K562 (cell line): ENCODE data around the gene TNFAIP3. TPM values are rescaled to one million over a fixed set of nuclear protein-coding genes. Genes with fewer than 3 reads are reported as not detected.

Source experiments
- CBX1 ChIP-seq: sonication (generic); IDR thresholded peaks from 2 replicates; pipeline ENCODE4 v1.6.1; 2016; ENCODE audit warnings: antibody characterized with exemption, low read depth, mild to moderate bottlenecking
- ERF ChIP-seq: fragments of 450-650 bp; formaldehyde crosslinking; IDR thresholded peaks from 2 replicates; pipeline ENCODE4 v1.4.0; 2020; ENCODE audit warnings: mild to moderate bottlenecking, mixed read lengths
- HDAC6 ChIP-seq: IDR thresholded peaks from 2 replicates; pipeline ENCODE4 v1.6.1; 2012; ENCODE audit warnings: low read depth, mild to moderate bottlenecking, control low read depth, inconsistent platforms, low read length, moderate library complexity
- MCM7 ChIP-seq, 2 experiments: fragments of 450-650 bp; IDR thresholded peaks; 2 replicates each; pipeline ENCODE4 v1.6.1; 2016 to 2018
- MED1 ChIP-seq: sonication (generic); formaldehyde crosslinking; IDR thresholded peaks from 2 replicates; pipeline ENCODE4 v1.8.1; 2023; ENCODE audit warnings: missing genetic modification reagents, borderline replicate concordance
- MYNN ChIP-seq, 2 experiments: sonication (generic); formaldehyde crosslinking in 1 of 2; IDR thresholded peaks; 2 replicates each; pipeline versions ENCODE4 v1.5.0 to v1.6.1; 2016 to 2020; ENCODE audit warnings: antibody characterized with exemption in 1 of 2, missing genetic modification reagents in 1 of 2
- NCOA4 ChIP-seq: fragments of 450-650 bp; IDR thresholded peaks from 2 replicates; pipeline ENCODE4 v1.6.1; 2018; ENCODE audit warnings: mild to moderate bottlenecking; ENCODE audit not compliant: partially characterized antibody
- NEUROD1 ChIP-seq: fragments of 150-350 bp; IDR thresholded peaks from 2 replicates; pipeline ENCODE4 v1.6.1; 2014; ENCODE audit warnings: borderline replicate concordance, low read length, low read depth; ENCODE audit not compliant: partially characterized antibody
- NFIC ChIP-seq: fragments of 450-650 bp; IDR thresholded peaks from 2 replicates; pipeline ENCODE4 v1.6.1; 2017; ENCODE audit warnings: mild to moderate bottlenecking, inconsistent platforms
- TCF3 ChIP-seq: sonication (generic); formaldehyde crosslinking; IDR thresholded peaks from 2 replicates; pipeline ENCODE4 v1.4.0; 2020; ENCODE audit warnings: mild to moderate bottlenecking, missing genetic modification reagents
- ZBTB7A ChIP-seq: IDR thresholded peaks from 2 replicates; pipeline ENCODE4 v1.6.1; 2011; ENCODE audit warnings: low read depth, mild to moderate bottlenecking, low read length, moderate library complexity, borderline replicate concordance; ENCODE audit not compliant: control insufficient read depth
- ZNF121 ChIP-seq: sonication (generic); formaldehyde crosslinking; conservative IDR thresholded peaks from 2 replicates; pipeline ENCODE4 v1.8.0; 2022; ENCODE audit warnings: missing genetic modification reagents
- ZNF232 ChIP-seq: sonication (generic); formaldehyde crosslinking; IDR thresholded peaks from 2 replicates; pipeline ENCODE4 v1.8.0; 2022; ENCODE audit warnings: mild to moderate bottlenecking, missing genetic modification reagents
- ZNF324 ChIP-seq: fragments of 250-450 bp; sonication (Bioruptor Pico); IDR thresholded peaks from 2 replicates; pipeline ENCODE4 v1.4.0; 2020; ENCODE audit warnings: mild to moderate bottlenecking
- ZNF445 ChIP-seq: fragments of 250-450 bp; sonication (Bioruptor Pico); IDR thresholded peaks from 2 replicates; pipeline ENCODE4 v1.4.0; 2020; ENCODE audit warnings: low read depth, mild to moderate bottlenecking, moderate library complexity
- polyA plus RNA-seq, 8 experiments: library from polyadenylated mRNA; depleted of rRNA in 4 of 8; stranded (reverse) in 5 of 8; unstranded in 3 of 8; fragments of >200 nt; fragmentation: Nextera tagmentation in 2 of 8; fragmentation: Illumina TruSeq in 1 of 8; extraction: Ambion mirVana in 2 of 8; extraction: Trizol in 1 of 8; gene quantifications; 2 replicates each; pipeline versions ENCODE4 v1.2.1 to v1.2.3, GENCODE V29; 2011 to 2014; ENCODE audit warnings: inconsistent platforms in 1 of 8, missing spikeins in 1 of 8
- total RNA-seq, 7 experiments: library from RNA; depleted of rRNA in 6 of 7; stranded (reverse); fragments of >200 nt in 6 of 7; fragmentation: Illumina TruSeq in 2 of 7; extraction: Trizol in 2 of 7; gene quantifications; 2 replicates each; pipeline versions ENCODE4 v1.2.1 to v1.2.3, GENCODE V29; 2011 to 2021; ENCODE audit warnings: low replicate concordance in 1 of 7
- TF ChIP-seq, protein P1 (sequence below): sonication (generic); formaldehyde crosslinking; IDR thresholded peaks from 2 replicates; pipeline ENCODE4 v1.8.0; 2022; ENCODE audit warnings: missing genetic modification reagents, mild to moderate bottlenecking, borderline replicate concordance
- TF ChIP-seq, protein P2 (sequence below): fragments of 250-450 bp; sonication (Bioruptor Pico); IDR thresholded peaks from 2 replicates; pipeline ENCODE4 v1.4.0; 2020; ENCODE audit warnings: mild to moderate bottlenecking, moderate library complexity, borderline replicate concordance
- TF ChIP-seq, protein P3 (sequence below): sonication (generic); formaldehyde crosslinking; IDR thresholded peaks from 2 replicates; pipeline ENCODE4 v1.8.0; 2023; ENCODE audit warnings: mild to moderate bottlenecking, missing genetic modification reagents
- TF ChIP-seq, protein P4 (sequence below): fragments of 450-650 bp; IDR thresholded peaks from 2 replicates; pipeline ENCODE4 v1.6.1; 2016; ENCODE audit warnings: mild to moderate bottlenecking

The TNFAIP3 gene
- total and polyA plus RNA-seq, 9 of the 15 experiments (the other 6 are each of a cell fraction or from before 2014, with no cell fraction given) = 0.79 to 17.0 (median 6.4) TPM

DNA sequence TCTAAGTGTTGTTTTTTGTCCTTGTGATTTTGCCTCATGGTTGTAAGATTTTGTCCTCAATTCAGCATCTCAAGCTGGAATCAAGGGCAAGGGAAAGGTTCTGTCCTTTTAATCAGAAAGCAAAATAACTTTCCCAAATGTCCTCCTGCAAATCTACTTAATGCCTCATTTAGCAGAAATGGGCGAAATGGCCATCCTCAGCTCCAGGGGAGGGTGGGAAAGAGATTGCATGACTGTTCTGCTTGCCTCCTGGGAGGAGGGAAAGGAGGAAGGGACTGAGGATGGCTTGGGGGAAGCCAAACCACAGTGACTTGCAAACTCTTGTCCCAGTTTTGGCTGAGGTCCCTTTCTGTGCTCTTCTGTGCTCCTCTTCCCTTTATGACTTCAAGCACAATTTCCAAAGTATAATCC is 43.4 kb downstream of the TNFAIP3 start (continued):
- TF ChIP-seq, protein P1, sequence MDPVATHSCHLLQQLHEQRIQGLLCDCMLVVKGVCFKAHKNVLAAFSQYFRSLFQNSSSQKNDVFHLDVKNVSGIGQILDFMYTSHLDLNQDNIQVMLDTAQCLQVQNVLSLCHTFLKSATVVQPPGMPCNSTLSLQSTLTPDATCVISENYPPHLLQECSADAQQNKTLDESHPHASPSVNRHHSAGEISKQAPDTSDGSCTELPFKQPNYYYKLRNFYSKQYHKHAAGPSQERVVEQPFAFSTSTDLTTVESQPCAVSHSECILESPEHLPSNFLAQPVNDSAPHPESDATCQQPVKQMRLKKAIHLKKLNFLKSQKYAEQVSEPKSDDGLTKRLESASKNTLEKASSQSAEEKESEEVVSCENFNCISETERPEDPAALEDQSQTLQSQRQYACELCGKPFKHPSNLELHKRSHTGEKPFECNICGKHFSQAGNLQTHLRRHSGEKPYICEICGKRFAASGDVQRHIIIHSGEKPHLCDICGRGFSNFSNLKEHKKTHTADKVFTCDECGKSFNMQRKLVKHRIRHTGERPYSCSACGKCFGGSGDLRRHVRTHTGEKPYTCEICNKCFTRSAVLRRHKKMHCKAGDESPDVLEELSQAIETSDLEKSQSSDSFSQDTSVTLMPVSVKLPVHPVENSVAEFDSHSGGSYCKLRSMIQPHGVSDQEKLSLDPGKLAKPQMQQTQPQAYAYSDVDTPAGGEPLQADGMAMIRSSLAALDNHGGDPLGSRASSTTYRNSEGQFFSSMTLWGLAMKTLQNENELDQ = no peak
- peak; percentile 98 for TF ChIP-seq NFIC
- no peak for TF ChIP-seq ZNF324 (CRISPR knock-in tag)
- TF ChIP-seq CBX1 = no peak
- no peak; the same call in 1 of the 2 replicates for TF ChIP-seq TCF3 (CRISPR knock-in tag)
- TF ChIP-seq ZNF445 (CRISPR knock-in tag) = peak; percentile 54; the same call in 1 of the 2 replicates
- no peak; the same call in 1 of the 2 replicates for TF ChIP-seq ZBTB7A
- TF ChIP-seq NEUROD1 = peak; percentile 75
- TF ChIP-seq NCOA4 = no peak
- no peak for TF ChIP-seq ZNF232 (CRISPR knock-in tag)
- TF ChIP-seq, protein P2, sequence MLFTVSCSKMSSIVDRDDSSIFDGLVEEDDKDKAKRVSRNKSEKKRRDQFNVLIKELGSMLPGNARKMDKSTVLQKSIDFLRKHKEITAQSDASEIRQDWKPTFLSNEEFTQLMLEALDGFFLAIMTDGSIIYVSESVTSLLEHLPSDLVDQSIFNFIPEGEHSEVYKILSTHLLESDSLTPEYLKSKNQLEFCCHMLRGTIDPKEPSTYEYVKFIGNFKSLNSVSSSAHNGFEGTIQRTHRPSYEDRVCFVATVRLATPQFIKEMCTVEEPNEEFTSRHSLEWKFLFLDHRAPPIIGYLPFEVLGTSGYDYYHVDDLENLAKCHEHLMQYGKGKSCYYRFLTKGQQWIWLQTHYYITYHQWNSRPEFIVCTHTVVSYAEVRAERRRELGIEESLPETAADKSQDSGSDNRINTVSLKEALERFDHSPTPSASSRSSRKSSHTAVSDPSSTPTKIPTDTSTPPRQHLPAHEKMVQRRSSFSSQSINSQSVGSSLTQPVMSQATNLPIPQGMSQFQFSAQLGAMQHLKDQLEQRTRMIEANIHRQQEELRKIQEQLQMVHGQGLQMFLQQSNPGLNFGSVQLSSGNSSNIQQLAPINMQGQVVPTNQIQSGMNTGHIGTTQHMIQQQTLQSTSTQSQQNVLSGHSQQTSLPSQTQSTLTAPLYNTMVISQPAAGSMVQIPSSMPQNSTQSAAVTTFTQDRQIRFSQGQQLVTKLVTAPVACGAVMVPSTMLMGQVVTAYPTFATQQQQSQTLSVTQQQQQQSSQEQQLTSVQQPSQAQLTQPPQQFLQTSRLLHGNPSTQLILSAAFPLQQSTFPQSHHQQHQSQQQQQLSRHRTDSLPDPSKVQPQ = no peak
- no peak for TF ChIP-seq MED1 (CRISPR knock-in tag)
- TF ChIP-seq ZNF121 (CRISPR knock-in tag) = no peak
- TF ChIP-seq MYNN (IDR thresholded peaks at IDR 0.05) = no peak; the same call in 1 of the 2 replicates
- TF ChIP-seq MYNN (CRISPR knock-in tag; IDR thresholded peaks at IDR 0.05) = no peak
- peak; percentile 82; the same call in 1 of the 2 replicates for TF ChIP-seq ERF
- TF ChIP-seq, protein P3, sequence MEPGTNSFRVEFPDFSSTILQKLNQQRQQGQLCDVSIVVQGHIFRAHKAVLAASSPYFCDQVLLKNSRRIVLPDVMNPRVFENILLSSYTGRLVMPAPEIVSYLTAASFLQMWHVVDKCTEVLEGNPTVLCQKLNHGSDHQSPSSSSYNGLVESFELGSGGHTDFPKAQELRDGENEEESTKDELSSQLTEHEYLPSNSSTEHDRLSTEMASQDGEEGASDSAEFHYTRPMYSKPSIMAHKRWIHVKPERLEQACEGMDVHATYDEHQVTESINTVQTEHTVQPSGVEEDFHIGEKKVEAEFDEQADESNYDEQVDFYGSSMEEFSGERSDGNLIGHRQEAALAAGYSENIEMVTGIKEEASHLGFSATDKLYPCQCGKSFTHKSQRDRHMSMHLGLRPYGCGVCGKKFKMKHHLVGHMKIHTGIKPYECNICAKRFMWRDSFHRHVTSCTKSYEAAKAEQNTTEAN = no peak
- TF ChIP-seq, protein P4, sequence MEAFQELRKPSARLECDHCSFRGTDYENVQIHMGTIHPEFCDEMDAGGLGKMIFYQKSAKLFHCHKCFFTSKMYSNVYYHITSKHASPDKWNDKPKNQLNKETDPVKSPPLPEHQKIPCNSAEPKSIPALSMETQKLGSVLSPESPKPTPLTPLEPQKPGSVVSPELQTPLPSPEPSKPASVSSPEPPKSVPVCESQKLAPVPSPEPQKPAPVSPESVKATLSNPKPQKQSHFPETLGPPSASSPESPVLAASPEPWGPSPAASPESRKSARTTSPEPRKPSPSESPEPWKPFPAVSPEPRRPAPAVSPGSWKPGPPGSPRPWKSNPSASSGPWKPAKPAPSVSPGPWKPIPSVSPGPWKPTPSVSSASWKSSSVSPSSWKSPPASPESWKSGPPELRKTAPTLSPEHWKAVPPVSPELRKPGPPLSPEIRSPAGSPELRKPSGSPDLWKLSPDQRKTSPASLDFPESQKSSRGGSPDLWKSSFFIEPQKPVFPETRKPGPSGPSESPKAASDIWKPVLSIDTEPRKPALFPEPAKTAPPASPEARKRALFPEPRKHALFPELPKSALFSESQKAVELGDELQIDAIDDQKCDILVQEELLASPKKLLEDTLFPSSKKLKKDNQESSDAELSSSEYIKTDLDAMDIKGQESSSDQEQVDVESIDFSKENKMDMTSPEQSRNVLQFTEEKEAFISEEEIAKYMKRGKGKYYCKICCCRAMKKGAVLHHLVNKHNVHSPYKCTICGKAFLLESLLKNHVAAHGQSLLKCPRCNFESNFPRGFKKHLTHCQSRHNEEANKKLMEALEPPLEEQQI = peak; percentile 73
- no peak for TF ChIP-seq HDAC6
- TF ChIP-seq MCM7 (IDR thresholded peaks at IDR 0.05) = no peak
